ENCODE measurements around the gene ERFE. TPM values are rescaled to one million over a fixed set of nuclear protein-coding genes. Genes with fewer than 3 reads are reported as not detected.

ERFE gene
- total RNA-seq, 1 donor from 2014 or later: not detected

DNA sequence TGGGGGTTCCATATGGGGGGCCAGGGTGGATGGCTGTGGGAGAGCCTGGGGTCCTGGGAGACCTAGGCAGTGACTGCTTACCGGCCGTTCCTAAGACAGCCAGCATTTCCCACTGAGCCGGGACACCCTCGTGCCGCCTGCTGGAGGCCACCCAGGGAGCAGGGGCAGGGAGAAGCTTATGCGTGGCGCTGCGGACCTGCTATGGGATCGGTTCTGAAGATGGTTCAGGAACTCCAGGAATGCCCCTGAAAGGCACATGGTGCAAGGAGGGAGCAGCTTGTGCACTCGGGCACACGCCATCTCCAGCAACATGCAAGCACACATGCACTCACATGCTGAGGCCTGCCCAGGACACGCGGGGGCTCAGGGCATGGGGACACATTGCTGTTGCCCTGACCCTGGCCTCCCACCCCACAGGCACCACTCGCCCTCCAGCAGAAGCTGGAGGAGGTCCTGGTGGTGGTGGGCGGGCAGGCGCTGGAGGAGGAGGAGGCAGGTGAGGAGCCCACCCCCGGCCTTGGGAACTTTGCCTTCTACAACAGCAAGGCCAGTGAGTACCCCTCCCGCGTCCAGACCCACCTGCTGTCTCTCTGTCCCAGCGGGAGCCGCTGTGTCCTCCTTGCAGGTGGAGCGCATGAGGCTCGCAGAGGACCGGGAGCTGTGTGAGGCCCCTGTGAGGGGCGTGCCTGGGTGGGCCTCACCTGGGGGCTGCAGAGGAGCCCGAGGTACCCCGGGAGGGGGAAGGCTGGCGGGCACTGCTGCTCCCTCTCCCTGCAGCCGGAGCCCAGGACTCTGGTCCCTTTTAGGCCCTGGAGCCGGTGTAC is 16.2 kb upstream of the ERFE start:
- ChIA-PET POLR2A (no interaction called here), CTCF (no interaction called here)
- DNase-seq (no peak), ATAC-seq (ENCODE audit: low read depth) (no peak)
- Mint-ChIP-seq H3K4me3 (no peak overlapping the region), H3K27ac (no peak overlapping the region), H3K4me1 (peaks cover 12% of the 10 kb centered on the region), H3K27me3 (no peaks in the 10 kb centered on the region), H3K9me3 (no peaks in the 10 kb centered on the region), H3K36me3 (ENCODE audit: low read depth) (no peaks in the 10 kb centered on the region)
- intact Hi-C loops (cut with micrococcal nuclease): no loop called here
- TF ChIP-seq, protein P1, sequence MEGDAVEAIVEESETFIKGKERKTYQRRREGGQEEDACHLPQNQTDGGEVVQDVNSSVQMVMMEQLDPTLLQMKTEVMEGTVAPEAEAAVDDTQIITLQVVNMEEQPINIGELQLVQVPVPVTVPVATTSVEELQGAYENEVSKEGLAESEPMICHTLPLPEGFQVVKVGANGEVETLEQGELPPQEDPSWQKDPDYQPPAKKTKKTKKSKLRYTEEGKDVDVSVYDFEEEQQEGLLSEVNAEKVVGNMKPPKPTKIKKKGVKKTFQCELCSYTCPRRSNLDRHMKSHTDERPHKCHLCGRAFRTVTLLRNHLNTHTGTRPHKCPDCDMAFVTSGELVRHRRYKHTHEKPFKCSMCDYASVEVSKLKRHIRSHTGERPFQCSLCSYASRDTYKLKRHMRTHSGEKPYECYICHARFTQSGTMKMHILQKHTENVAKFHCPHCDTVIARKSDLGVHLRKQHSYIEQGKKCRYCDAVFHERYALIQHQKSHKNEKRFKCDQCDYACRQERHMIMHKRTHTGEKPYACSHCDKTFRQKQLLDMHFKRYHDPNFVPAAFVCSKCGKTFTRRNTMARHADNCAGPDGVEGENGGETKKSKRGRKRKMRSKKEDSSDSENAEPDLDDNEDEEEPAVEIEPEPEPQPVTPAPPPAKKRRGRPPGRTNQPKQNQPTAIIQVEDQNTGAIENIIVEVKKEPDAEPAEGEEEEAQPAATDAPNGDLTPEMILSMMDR (IDR thresholded peaks at IDR 0.05): no peak

DNA sequence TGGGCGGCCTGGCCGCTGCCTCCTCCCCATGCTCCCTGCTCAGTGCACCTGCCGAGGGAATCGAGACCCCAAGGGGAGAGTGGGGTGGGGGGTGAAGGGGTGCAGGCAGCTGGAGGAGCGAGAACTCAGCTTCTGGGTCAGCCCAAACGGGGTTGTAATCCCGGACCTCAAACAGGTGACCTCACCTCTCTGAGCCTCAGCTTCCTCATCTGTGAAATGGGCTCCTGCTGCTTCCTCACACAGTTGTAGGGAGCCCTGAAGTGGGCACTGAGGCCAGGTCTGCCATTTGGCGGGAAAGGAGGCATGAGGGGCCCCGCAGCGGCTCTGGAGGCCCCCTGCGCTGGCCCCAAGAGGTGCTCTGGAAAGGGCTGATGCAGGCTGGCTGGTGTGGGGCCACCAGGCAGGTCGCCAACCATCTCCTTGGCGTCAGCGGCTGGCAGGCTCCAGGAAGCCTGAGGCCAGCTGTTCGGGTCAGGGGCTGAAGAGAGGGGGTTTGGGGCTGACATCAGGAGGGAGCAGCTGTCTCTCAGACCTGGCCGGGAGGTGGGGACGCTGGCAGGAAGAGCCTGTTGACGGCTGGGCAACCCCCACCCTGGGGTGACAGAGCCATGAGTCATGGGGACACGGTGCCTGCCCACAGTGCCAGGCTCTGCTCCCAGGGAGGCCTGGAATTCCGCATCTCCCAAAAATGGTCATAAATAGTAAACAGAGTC is 15.4 kb upstream of the ERFE start:
- Mint-ChIP-seq H3K4me1 (peaks cover 7% of the 10 kb centered on the region), H3K27ac (no peak overlapping the region), H3K4me3 (no peak overlapping the region), H3K27me3 (no peaks in the 10 kb centered on the region), H3K36me3 (ENCODE audit: low read depth) (no peaks in the 10 kb centered on the region), H3K9me3 (no peaks in the 10 kb centered on the region)
- ChIA-PET POLR2A (no interaction called here), CTCF (no interaction called here)
- DNase-seq (no peak), ATAC-seq (ENCODE audit: low read depth) (no peak)
- intact Hi-C loops (cut with micrococcal nuclease): no loop called here
- TF ChIP-seq, protein P1 (IDR thresholded peaks at IDR 0.05): no peak

DNA sequence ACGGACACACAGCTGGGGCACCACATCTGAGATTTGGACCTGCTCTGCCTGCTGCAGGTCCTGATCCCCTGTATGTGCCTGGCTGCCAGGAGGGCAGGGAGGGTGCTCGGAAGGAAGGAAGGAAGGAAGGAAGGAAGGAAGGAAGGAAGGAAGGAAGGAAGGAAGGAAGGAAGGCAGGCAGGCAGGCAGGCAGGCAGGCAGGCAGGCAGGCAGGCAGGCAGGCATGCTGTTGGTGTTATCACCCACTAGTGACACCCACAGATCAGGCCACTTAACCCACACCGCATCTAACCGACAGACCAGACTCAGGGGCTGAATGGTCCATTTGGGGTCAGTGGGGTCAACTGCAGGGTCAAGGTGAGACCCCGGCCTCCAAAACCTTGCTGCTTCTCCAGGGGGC is 14.5 kb upstream of the ERFE start:
- Mint-ChIP-seq H3K27me3 (no peaks in the 10 kb centered on the region), H3K4me3 (no peak overlapping the region), H3K27ac (no peak overlapping the region), H3K9me3 (no peaks in the 10 kb centered on the region), H3K36me3 (ENCODE audit: low read depth) (no peaks in the 10 kb centered on the region), H3K4me1 (peaks cover 4% of the 10 kb centered on the region)
- DNase-seq (no peak), ATAC-seq (ENCODE audit: low read depth) (no peak)
- intact Hi-C loops (cut with micrococcal nuclease): no loop called here
- ChIA-PET CTCF (no interaction called here), POLR2A (no interaction called here)
- TF ChIP-seq, protein P1 (IDR thresholded peaks at IDR 0.05): no peak

DNA sequence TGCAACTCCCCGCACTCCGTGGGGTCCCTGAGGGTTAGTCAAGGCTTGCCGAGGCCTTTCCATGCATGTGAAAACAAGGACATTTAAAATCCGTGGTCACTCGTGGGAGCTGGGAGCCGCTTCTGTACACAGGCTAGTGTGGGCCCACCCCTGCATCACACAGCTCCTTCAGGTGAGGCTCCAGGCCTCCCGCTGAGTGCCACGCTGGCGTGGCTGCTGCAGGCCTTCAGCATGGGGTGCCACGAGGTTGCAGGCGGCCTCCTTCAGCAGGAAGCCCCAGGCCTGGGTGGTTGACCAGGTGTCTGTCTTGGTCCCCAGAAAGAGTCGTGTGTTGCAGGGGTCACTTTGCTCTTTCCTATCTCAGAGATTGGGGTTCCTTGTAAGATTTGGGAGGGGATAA is 13.7 kb upstream of the ERFE start:
- intact Hi-C loops (cut with micrococcal nuclease): no loop called here
- ATAC-seq (ENCODE audit: low read depth): no peak
- Mint-ChIP-seq H3K27me3 (no peaks in the 10 kb centered on the region), H3K9me3 (no peaks in the 10 kb centered on the region), H3K4me3 (no peak overlapping the region), H3K4me1 (peaks cover 1% of the 10 kb centered on the region), H3K27ac (no peak overlapping the region), H3K36me3 (ENCODE audit: low read depth) (no peaks in the 10 kb centered on the region)
- ChIA-PET POLR2A (no interaction called here), CTCF (interaction anchor here (0.9 kb wide), 1 partner anchor 36 kb away, joined by 3 read pairs; no protein-coding TSS in a partner anchor)
- TF ChIP-seq, protein P1 (IDR thresholded peaks at IDR 0.05): no peak
- no peak for DNase-seq

DNA sequence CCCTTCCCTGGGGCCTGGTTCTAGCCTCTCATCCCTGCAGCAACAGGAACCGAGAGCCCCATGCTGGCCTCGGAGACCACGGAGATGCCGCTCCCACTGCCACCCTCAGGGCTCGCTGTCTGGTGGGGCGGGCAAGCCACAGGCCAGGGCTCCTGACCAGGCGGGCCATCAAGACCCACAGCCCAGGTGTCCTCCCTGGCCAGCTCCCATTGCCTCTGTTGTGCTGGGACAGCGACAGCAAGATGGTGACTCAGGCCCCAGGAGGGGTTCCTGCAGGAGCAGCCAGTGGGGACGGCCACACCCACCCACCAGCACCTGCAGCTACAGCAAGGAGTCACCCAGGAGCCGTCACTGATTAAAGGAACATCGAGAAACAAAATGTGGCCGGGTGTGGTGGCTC is 12.9 kb upstream of the ERFE start:
- no peaks in the 10 kb centered on the region for H3K36me3 Mint-ChIP-seq (ENCODE audit: low read depth)
- H3K27ac Mint-ChIP-seq: no peak overlapping the region
- no peak overlapping the region for H3K4me3 Mint-ChIP-seq
- ChIA-PET POLR2A (no interaction called here), CTCF (interaction anchor here (0.9 kb wide), 1 partner anchor 37 kb away, joined by 3 read pairs; no protein-coding TSS in a partner anchor)
- TF ChIP-seq, protein P1 (IDR thresholded peaks at IDR 0.05): no peak
- H3K27me3 Mint-ChIP-seq: no peaks in the 10 kb centered on the region
- no peaks in the 10 kb centered on the region for H3K9me3 Mint-ChIP-seq
- DNase-seq (no peak), ATAC-seq (ENCODE audit: low read depth) (no peak)
- peaks cover 1% of the 10 kb centered on the region for H3K4me1 Mint-ChIP-seq
- intact Hi-C loops (cut with micrococcal nuclease): no loop called here
